Measurements from ENCODE around the gene WIZ. TPM values are rescaled to one million over a fixed set of nuclear protein-coding genes. Genes with fewer than 3 reads are reported as not detected.

WIZ gene
- total RNA-seq, 1 donor from 2014 or later = 30.7 TPM

- intact Hi-C loops (cut with micrococcal nuclease) = loop anchor here (1.0 to 10.0 kb wide), 7 partner anchors 16 to 1100 kb away; partner anchors contain the start of gene KLF2
Observed at GRCh38 chr19:15466851-15467733, 17.3 kb upstream of the WIZ start.

- intact Hi-C loops (cut with micrococcal nuclease) = loop anchor here (5.0 to 10.0 kb wide), 3 partner anchors 370 to 1103 kb away; partner anchors contain the start of gene KLF2
Observed at GRCh38 chr19:15464394-15465385, 14.9 kb upstream of the WIZ start, which contains the start of gene RASAL3. RASAL3 (minus strand) TSS chr19:15464544; CDS start chr19:15464358, 186 bp downstream.

GRCh38 chr19:15463861-15464371 lies 14.2 kb upstream of the WIZ start:
- intact Hi-C loops (cut with micrococcal nuclease) = loop anchor here (1.0 to 10.0 kb wide), 3 partner anchors 45 to 861 kb away; partner anchors contain the start of gene KLF2

GRCh38 chr19:15461694-15462093 lies 11.9 kb upstream of the WIZ start:
- intact Hi-C loops (cut with micrococcal nuclease) = loop anchor here (10.0 kb wide), 2 partner anchors 373 to 863 kb away; partner anchors contain the start of gene KLF2

- intact Hi-C loops (cut with micrococcal nuclease) = no loop called here
Observed at GRCh38 chr19:15457701-15458484, 8.1 kb upstream of the WIZ start.

- intact Hi-C loops (cut with micrococcal nuclease) = no loop called here
Observed at GRCh38 chr19:15456871-15457700, 7.3 kb upstream of the WIZ start.

- intact Hi-C loops (cut with micrococcal nuclease) = no loop called here
Observed at GRCh38 chr19:15456441-15456840, 6.7 kb upstream of the WIZ start.

- intact Hi-C loops (cut with micrococcal nuclease) = no loop called here
Observed at GRCh38 chr19:15455996-15456395, 6.2 kb upstream of the WIZ start.

- intact Hi-C loops (cut with micrococcal nuclease) = loop anchor here (5.0 kb wide), 1 partner anchor 72 kb away; no protein-coding TSS in a partner anchor
Observed at GRCh38 chr19:15453906-15454860, 4.4 kb upstream of the WIZ start.

GRCh38 chr19:15453091-15453578 lies 3.4 kb upstream of the WIZ start:
- intact Hi-C loops (cut with micrococcal nuclease) = loop anchor here (5.0 kb wide), 1 partner anchor 71 kb away; no protein-coding TSS in a partner anchor

- intact Hi-C loops (cut with micrococcal nuclease) = loop anchor here (5.0 kb wide), 1 partner anchor 70 kb away; no protein-coding TSS in a partner anchor
Observed at GRCh38 chr19:15452111-15453047, 2.6 kb upstream of the WIZ start.

- intact Hi-C loops (cut with micrococcal nuclease) = loop anchor here (1.0 to 5.0 kb wide), 3 partner anchors 16 to 68 kb away; no protein-coding TSS in a partner anchor
Observed at GRCh38 chr19:15450528-15450890, 753 bp upstream of the WIZ start.

- intact Hi-C loops (cut with micrococcal nuclease) = loop anchor here (2.0 kb wide), 1 partner anchor 324 kb away; a partner anchor contains a TSS
Observed at GRCh38 chr19:15448778-15449619, 757 bp downstream of the WIZ start.

GRCh38 chr19:15448044-15448777 lies 1.5 kb downstream of the WIZ start:
- intact Hi-C loops (cut with micrococcal nuclease) = loop anchor here (2.0 kb wide), 1 partner anchor 323 kb away; a partner anchor contains a TSS

- intact Hi-C loops (cut with micrococcal nuclease) = no loop called here
Observed at GRCh38 chr19:15447057-15447456, 2.7 kb downstream of the WIZ start.

Data from T-helper 2 cell treated with Interferon-gamma antibody and Interleukin-4, amounts not matched to agents 100 ng/mL and 5 ng/mL, for 36 hours (primary cell).